Activated CD8-positive, alpha-beta memory T cell treated with anti-CD3 and anti-CD28 coated beads, Interleukin-2, amount 50 U/mL, for 24 hours (primary cell): Measurements from ENCODE around the gene DBH.

Experiments used
- DNase-seq: peaks from one replicate; pipeline ENCODE4 v3.0.0-alpha.2; 2020; ENCODE audit errors: extremely low read depth

The DBH gene

DNA sequence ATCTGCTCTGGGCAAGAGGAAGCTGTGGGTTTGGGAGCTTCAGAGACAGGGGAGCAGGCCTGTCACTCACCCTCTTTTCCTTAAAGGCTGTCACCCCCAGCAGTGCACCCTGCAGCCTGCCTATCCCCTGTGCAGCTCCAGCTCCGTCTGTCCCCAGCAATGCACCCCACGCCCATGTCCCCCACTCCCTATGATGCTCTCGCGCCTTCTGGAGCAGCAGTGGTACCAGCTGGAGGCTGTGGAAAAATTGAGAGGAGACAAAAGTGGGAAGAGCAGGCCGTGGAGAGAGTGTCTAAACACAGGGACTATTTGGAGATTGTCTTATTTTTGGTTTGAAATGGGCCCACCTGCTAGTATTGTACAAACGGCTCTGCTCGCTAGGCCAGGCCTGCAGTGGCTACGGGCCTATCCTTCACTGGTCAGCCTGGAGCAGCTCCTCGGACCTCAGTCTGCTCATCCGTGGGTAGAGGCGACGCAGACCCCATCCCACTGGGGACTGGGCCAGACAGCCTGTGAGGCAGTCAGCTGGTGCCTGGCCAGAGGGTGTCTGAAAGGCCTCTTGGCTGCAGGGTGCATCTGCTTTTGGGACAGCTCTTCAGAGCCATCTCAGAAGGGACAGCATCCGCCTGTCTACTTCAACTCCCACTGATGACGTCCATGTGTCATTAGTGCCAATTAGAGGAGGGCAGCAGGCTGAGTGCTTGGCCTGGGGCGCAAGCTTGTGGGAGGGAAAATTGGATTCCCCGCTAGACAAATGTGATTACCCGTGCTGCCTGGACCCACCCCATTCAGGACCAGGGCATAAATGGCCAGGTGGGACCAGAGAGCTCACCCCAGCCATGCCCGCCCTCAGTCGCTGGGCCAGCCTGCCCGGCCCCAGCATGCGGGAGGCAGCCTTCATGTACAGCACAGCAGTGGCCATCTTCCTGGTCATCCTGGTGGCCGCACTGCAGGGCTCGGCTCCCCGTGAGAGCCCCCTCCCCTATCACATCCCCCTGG is at the start of gene DBH:
TSS of gene DBH (plus strand) at position 831 of the 999 bp plus-strand sequence. CDS start at position 840, 9 bp downstream.
- no peak for DNase-seq

DNA sequence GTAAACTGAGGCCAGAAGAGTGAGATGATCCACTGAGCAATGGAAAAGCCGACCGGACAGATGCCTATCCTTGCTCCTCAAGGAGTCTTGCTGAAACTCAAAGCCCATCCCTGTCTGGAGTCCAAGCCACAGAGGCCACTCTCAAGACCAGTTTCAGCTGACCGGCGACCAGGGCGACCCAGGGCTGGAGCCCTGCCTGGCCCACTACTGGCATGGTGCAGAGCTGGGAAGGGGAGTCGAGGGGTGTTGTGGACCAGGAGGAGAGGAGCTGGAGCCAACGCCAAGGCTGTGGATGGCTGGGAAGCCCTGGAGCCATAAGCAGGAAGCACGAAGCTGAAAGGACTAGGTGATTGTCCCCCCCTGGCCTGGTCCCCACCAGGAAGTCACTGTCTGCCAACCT is 49.1 kb upstream of the DBH start:
- DNase-seq = no peak

DNA sequence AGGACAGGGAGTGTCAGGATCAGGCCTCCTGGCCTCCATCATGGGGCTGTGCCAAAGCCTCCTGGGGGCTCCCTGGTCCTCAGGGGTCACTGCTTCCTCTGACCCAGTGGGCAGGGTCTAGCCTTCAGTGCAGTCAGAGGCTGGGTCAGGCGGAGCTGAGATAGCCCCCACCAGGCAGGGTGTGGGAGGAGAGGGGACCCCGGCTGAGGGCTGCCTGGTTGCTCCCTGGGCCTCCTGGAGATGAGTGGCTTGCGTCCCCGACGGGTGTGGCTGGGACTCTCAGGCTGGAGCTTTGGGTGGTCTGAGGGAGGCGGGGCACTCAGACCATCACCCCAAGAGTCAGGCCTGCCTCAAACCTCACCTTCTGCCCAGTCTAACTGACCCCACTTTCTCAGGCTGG is 48.7 kb upstream of the DBH start:
- DNase-seq = no peak

DNA sequence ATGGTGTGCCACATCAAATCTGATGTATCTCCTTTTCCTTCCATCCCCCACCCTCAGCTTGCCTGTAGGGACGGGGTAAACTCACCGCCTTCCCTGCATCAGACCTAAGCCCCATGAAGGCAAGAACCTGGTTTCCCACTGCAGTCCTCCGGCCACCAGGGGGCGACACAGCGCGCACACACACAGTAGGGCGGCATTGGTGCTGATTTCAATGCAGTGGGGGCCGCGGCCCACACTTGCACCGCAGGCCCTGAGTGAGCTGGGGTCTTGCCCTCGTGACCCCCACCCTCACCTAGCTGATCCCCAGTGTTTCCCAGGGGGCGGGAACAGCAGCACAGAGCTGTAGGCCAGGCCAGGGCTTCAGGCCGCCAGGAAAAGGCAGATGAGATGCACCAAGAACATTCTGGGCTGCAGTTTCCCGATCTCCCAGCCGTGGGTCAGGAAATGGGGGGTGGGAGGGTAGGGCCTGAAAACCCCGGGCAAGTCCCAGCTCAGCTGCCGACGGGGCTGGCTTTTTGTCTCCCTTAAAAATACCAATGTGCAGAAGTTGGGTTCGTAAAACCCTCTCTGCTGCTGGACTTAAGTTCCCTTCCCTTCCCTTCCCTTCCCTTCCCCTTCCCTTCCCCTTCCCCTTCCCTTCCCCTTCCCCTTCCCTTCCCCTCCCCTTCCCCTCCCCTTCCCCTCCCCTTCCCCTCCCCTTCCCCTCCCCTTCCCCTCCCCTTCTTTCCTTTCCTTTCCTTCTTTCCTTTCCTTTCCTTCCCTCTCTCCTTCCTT is 46.5 kb upstream of the DBH start:
- no peak for DNase-seq

DNA sequence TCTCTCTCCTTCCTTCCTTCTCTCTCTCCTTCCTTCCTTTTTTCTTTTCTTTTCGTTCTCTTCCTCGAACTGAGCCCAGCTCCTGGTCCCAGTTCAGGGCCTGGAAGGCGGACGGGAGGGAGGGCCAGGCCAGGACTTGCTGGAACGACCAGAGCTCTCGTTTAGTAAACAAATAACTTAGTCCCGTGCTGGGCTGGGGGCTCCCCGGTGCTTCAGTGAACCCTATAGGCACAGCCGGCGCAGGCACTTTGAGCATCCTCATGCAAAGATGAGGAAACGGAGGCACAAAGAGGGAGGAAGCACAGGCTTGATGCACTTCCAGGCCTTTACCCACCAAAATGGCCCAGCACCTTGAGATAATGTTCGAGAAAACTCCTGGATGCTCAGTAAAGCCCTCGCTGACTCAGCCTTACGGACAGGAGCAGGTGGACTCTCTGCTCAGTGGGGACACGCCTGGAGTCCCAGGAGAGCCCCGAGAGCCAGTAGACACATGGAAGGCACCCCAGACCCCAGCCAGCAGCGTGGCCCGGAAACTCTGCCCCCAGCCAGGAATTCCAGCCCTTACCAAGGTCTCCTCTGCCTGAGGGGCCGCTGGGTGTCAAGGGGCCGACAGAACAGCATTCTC is 45.8 kb upstream of the DBH start:
- DNase-seq = no peak

- no peak for DNase-seq
These were observed 44.9 kb upstream of the DBH start for GRCh38 chr9:133591116-133591910.

DNA sequence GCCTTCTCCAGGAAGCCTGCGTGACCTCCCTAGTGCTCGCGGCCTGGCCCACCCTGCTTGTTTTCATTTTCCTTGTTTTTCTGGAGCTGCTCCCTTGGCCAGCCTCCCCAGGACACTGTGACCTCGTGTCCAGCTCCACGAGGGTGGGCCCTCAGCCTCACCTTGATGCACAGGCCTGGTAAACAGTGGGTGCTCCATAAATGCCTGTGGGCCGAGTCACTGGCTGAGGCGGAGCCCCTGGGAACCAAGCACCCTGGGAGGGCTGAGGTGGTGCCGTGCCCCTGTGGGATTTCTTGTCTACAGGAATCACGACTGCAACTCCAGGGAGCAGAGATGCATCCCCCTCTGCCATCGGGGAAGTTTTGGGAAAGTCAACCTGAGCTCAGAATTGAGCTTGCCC is 44.2 kb upstream of the DBH start:
- DNase-seq = no peak

DNA sequence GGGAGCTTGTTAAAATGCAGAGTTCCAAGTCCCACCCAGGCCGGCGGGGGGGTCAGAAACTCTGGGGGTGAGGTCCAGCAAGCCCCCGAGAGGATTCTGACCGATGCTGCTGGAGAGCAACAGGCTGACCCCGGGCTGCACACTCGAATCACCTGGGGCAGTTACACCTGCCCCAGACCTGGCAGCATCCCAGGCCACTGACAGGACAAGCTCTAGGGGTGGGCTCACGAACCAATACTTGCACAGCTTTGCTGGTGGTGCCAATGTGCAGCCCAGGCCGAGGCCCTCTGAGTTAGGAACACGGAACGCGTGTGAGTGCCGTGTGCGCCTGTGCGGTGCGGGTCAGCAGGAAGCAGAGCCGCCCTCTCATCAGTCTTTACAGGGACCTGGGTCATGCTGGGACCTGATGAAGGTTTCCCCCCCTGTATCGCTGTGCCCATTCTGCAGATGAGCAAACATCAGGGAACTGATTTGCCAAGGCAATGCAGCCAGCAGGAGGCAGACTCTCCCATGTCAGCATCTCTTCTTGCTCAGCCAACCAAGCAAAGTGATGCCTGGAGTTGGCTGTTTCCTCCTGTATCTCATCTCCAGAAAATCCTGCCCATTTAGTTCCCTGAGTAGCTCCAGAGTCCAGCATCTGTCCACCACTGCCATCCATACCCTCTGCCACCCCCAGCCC is 43.3 kb upstream of the DBH start:
- DNase-seq = no peak

- DNase-seq = no peak
These were observed 42.4 kb upstream of the DBH start for GRCh38 chr9:133593587-133594253.

- DNase-seq = no peak
These were observed 41.9 kb upstream of the DBH start for GRCh38 chr9:133594310-133594709.

- DNase-seq = no peak
These were observed 40.3 kb upstream of the DBH start for GRCh38 chr9:133595910-133596309.

DNA sequence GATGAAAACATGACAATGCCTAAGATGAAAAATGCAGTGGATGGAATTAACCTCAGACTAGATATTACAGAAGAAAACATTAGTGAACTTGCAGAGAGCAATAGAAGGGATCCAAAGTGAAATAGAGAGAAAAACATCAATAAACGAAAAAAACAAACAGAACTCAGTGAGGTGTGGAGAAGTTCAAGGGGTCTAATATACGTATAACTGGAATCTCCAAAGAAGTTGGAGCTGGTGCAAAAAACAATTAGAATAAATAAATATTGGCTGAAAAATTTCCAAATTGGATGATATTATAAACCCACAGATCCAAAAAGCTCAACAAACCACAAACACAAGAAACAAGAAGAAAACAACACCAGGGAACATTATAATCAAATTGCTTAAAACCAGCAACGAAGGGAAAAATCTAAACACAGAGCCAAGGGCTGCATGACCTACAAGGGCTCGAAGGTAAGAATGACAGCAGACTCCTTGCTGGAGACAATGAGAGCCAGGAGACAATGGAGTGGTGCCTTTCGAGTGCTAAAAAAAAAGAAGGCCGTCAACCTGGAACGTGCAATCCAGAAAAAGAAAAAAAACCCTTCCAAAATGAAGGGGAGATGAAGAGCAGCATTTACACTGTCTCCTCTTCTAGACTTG is 38.7 kb upstream of the DBH start:
- DNase-seq = no peak

DNA sequence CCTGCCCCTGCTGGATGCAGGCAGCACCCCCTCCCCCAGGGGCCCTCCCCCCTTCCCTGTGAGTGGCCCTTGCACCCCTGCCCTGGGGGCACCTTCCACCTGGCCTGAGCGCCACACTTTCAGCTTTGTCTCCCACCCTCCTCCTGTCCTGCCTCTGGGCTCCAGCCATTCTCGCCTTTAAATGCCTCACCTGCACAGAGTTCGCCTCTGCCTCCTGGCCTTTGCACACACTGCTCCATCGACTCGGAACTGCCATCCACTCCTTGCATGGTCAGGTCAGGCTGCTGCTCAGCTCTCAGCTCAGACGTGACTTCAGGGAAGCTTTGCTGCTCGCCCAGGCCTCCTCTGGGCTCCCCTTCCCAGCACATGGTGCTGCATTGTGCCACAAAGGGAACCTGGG is 37.2 kb upstream of the DBH start:
- DNase-seq = no peak

DNA sequence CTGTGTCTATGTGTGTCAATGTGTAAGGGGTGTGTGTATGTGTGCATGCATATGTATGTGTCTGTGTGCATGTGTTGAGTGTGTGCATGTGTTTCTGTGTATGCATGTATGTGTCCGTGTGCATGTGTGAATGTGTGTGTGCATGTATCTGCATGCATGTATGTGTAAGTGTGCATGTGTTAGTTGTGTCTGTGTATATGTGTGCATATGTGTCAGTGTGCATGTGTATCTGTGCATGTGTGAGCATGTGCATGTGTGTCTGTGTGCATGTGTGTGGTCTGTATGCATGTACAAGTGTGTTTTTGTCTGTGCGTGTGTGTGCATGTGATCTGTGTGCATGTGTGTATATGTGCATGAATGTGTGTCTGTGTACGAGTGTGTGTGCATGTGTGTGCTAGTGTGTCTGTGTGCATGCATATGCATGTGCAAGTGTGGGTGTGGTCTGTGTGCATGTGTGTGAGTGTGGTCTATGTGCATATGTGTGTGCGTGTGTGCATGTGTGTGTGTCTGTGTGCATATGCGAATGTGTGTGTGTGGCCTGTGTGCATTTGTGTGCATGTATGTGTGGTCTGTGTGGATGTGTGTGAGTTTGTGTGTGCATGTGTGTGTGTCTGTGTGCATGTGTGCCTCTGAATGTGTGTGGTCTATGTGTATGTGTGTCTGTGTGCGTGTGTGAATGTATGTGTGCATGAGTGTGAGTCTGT is 36.5 kb upstream of the DBH start:
- no peak for DNase-seq

GRCh38 chr9:133600739-133601138 is 35.4 kb upstream of the DBH start:
- DNase-seq = no peak

- no peak for DNase-seq
These were observed 34.4 kb upstream of the DBH start for GRCh38 chr9:133601746-133602145.

GRCh38 chr9:133602277-133602676 is 33.9 kb upstream of the DBH start:
- no peak for DNase-seq

DNA sequence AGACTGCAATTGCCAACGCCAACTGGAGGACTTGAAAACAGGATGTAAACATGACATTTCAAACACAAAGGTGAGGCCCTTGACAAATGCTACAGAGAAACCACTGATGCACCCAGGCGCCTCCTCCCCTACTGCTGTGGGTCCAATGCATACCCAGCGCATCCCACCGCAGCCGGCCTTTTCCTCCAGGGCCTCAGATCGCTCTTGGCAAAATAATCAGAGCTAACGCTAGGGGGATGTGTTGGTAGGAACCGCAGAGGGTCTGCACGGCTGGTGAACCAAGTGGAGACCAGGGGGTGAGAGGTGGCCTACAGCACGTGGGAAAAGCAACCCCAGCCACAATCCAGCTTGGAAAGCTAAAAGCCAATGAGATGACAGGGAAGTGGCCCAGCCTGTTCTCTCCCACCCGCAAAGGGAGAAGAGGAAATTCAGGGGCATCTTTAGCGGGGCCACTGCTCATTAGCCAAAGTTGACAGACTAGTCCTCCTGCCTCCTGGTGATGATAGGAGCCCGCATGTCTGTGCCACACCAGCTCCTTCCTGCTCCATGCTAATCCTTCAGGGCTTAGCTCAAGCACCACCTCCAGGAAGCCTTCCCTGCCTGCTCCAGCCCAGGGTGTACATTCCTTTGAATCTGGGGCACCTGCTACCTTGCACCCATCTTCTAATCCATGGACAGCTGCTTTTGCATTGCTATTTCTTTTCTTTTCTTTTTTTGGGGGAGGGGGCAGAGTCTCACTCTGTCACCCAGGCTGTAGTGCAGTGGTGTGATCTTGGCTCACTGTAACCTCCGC is 32.8 kb upstream of the DBH start:
- DNase-seq = no peak
